ENCODE results near the gene CTNND2.

DNA sequence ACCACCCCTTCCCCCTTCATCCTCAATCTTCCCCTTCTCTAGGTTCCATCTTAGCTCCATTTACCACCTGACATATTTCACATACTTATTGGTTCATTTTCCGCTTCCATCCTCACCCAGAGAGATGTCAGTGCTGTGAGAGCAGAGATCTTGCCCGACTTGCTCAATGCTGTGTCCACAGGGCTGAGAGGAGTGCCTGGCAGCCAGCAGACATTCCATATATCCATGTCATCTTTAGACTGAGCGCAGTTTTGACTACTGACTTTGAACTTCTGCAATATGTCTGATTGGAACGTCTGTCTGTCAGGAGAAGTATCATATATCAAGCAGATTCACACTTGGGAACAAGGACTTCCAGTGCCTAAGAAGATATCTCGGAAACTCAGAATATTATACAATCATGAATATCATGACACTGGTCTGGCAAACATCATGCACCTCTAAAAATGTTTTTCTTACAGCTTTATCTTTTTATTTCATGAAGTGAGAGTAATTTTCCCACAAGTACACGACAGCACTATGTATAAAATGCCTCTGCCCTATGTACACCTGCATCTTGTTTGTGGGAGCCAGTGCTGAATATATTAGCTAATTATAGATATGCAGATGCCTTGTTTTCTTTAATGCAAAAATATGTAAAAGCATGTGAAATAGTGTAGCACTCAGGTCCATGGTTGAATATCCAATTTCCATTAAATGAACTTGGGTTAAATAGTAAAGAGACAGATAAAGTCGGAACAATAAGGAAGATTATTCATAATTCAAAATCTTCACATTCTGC lies 689.2 kb downstream of the CTNND2 start:
- TF ChIP-seq ZSCAN23 (tag by site-specific recombination; IDR thresholded peaks at IDR 0.05) (no peak), ZNF530 (tag by site-specific recombination; IDR thresholded peaks at IDR 0.05; ENCODE audit: low read depth) (no peak), RBAK (tag by site-specific recombination; IDR thresholded peaks at IDR 0.05) (no peak), TCF7L2 (IDR thresholded peaks at IDR 0.05; ENCODE audit: borderline replicate concordance, low read depth, low read length) (no peak), SP2 (tag by site-specific recombination; IDR thresholded peaks at IDR 0.05) (no peak), YY1 (tag by site-specific recombination; IDR thresholded peaks at IDR 0.05) (no peak), BCL11A (tag by site-specific recombination; IDR thresholded peaks at IDR 0.05; ENCODE audit: low read depth) (no peak)
- TF ChIP-seq, protein P1, sequence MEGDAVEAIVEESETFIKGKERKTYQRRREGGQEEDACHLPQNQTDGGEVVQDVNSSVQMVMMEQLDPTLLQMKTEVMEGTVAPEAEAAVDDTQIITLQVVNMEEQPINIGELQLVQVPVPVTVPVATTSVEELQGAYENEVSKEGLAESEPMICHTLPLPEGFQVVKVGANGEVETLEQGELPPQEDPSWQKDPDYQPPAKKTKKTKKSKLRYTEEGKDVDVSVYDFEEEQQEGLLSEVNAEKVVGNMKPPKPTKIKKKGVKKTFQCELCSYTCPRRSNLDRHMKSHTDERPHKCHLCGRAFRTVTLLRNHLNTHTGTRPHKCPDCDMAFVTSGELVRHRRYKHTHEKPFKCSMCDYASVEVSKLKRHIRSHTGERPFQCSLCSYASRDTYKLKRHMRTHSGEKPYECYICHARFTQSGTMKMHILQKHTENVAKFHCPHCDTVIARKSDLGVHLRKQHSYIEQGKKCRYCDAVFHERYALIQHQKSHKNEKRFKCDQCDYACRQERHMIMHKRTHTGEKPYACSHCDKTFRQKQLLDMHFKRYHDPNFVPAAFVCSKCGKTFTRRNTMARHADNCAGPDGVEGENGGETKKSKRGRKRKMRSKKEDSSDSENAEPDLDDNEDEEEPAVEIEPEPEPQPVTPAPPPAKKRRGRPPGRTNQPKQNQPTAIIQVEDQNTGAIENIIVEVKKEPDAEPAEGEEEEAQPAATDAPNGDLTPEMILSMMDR (tag by site-specific recombination; IDR thresholded peaks at IDR 0.05): no peak
- TF ChIP-seq, protein P2, sequence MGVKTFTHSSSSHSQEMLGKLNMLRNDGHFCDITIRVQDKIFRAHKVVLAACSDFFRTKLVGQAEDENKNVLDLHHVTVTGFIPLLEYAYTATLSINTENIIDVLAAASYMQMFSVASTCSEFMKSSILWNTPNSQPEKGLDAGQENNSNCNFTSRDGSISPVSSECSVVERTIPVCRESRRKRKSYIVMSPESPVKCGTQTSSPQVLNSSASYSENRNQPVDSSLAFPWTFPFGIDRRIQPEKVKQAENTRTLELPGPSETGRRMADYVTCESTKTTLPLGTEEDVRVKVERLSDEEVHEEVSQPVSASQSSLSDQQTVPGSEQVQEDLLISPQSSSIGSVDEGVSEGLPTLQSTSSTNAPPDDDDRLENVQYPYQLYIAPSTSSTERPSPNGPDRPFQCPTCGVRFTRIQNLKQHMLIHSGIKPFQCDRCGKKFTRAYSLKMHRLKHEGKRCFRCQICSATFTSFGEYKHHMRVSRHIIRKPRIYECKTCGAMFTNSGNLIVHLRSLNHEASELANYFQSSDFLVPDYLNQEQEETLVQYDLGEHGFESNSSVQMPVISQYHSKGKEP (tag by site-specific recombination; IDR thresholded peaks at IDR 0.05): no peak
- TF ChIP-seq, protein P3, sequence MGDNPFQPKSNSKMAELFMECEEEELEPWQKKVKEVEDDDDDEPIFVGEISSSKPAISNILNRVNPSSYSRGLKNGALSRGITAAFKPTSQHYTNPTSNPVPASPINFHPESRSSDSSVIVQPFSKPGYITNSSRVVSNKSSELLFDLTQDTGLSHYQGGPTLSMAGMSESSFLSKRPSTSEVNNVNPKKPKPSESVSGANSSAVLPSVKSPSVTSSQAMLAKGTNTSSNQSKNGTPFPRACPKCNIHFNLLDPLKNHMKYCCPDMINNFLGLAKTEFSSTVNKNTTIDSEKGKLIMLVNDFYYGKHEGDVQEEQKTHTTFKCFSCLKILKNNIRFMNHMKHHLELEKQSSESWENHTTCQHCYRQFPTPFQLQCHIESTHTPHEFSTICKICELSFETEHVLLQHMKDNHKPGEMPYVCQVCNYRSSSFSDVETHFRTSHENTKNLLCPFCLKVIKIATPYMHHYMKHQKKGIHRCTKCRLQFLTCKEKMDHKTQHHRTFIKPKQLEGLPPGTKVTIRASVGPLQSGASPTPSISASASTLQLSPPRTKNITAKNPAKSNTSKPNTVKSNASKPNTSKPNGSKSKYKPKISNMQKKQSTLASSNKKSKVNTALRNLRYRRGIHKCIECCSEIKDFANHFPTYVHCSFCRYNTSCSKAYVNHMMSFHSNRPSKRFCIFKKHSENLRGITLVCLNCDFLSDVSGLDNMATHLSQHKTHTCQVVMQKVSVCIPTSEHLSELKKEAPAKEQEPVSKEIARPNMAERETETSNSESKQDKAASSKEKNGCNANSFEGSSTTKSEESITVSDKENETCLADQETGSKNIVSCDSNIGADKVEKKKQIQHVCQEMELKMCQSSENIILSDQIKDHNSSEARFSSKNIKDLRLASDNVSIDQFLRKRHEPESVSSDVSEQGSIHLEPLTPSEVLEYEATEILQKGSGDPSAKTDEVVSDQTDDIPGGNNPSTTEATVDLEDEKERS (tag by site-specific recombination; IDR thresholded peaks at IDR 0.05): no peak
